ENCODE measurements around the gene TMEM129.

TMEM129 gene

DNA sequence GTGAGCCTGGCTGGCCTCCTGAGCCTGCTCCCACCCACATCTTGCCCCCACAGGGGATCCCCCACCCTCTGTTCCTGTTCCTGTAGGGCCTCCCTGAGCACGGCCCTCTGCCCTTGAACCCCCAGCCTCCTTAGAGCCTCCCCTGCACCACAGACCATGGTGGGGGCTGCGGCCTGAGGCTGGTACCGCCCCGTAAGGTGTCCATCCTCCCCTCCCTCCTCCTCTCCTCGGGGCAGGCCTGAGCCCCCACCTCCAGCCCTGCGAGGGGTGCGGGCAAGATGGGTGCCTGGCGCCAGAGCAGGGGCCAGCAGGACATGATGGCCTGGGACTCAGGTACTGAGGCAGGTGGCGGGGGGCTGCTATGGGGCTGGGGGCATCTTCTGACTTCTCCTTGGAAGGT, 43.5 kb upstream of the TMEM129 start:
- TF ChIP-seq POLR2A (IDR thresholded peaks at IDR 0.05; ENCODE audit: low read depth, low read length), result no peak
- no peak for TF ChIP-seq POLR2AphosphoS5 (IDR thresholded peaks at IDR 0.05; ENCODE audit: low read depth, low read length)
- no peak for TF ChIP-seq TAF1 (IDR thresholded peaks at IDR 0.05; ENCODE audit: borderline replicate concordance, low read depth, low read length)
- DNase-seq (ENCODE audit: insufficient read length) (no peak), FAIRE-seq (no peak)

DNA sequence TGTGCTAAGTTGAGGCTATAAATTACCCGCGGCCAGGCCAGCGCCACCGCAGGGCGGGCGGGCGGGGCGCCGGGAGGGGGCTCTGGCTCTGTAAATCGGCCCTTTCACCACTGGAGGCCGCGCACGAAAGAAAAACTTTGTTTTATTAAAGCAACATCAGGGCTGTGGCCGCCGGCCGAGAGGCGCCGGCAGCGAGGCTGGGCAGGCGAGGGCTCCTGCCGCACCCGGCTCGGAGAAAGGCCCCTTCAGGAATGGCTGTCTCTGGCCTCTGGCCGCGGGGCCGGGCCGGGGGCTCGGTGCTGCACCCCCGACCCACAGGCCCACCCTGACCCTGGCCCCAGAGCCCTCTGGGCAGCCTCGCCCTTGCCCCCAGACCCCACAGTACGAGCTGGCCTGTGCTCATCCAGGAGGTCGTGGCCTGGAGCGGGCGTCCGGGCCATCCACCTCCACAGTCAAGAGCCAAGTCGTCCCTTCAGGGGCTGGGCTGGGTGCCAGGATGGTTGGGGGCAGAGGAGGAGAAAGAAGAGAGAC, 42.5 kb upstream of the TMEM129 start:
- TF ChIP-seq TAF1 (IDR thresholded peaks at IDR 0.05; ENCODE audit: borderline replicate concordance, low read depth, low read length) (no peak), POLR2A (IDR thresholded peaks at IDR 0.05; ENCODE audit: low read depth, low read length) (no peak), POLR2AphosphoS5 (IDR thresholded peaks at IDR 0.05; ENCODE audit: low read depth, low read length) (no peak)
- no peak for DNase-seq (ENCODE audit: insufficient read length)
- FAIRE-seq, result no peak

GRCh38 chr4:1763070-1763549, 42.0 kb upstream of the TMEM129 start:
- FAIRE-seq (no peak), DNase-seq (ENCODE audit: insufficient read length) (no peak)
- TF ChIP-seq POLR2AphosphoS5 (IDR thresholded peaks at IDR 0.05; ENCODE audit: low read depth, low read length), result no peak
- TF ChIP-seq TAF1 (IDR thresholded peaks at IDR 0.05; ENCODE audit: borderline replicate concordance, low read depth, low read length), result no peak
- TF ChIP-seq POLR2A (IDR thresholded peaks at IDR 0.05; ENCODE audit: low read depth, low read length), result no peak

- DNase-seq (ENCODE audit: insufficient read length) (no peak), FAIRE-seq (no peak)
- TF ChIP-seq POLR2A (IDR thresholded peaks at IDR 0.05; ENCODE audit: low read depth, low read length) (no peak), POLR2AphosphoS5 (IDR thresholded peaks at IDR 0.05; ENCODE audit: low read depth, low read length) (no peak), TAF1 (IDR thresholded peaks at IDR 0.05; ENCODE audit: borderline replicate concordance, low read depth, low read length) (no peak)
Measured at GRCh38 chr4:1762264-1763010, 41.3 kb upstream of the TMEM129 start.

- TF ChIP-seq POLR2AphosphoS5 (IDR thresholded peaks at IDR 0.05; ENCODE audit: low read depth, low read length) (no peak), POLR2A (IDR thresholded peaks at IDR 0.05; ENCODE audit: low read depth, low read length) (no peak), TAF1 (IDR thresholded peaks at IDR 0.05; ENCODE audit: borderline replicate concordance, low read depth, low read length) (no peak)
- DNase-seq (ENCODE audit: insufficient read length) (no peak), FAIRE-seq (no peak)
Measured at GRCh38 chr4:1761130-1761689, 40.1 kb upstream of the TMEM129 start.

DNA sequence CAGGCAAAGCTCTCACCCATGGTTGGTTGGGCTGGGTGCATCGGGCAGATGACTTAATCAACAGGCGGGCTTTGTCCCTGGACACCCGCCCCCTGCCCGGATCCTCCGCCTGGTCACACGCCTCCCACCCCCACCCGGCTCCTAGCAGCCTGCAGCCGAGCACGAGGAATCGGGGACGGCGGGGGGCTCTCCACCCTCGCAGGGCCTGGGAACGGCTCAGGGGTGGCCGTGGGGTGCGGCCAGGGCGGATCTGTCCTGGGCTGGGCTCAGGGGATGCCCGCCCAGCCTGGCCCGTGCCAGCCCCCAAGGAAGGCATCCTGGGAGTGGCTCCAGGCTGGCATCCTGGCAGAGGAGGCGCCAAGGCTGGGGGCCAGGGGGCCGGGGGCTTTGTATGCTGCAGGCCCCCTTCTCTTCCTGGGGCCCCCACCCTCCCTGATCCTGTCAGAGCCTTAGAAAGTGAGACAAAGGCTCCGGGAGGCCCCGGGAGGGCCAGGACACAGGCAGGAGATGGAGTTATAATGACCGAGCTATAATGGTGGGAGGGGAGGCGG, 39.5 kb upstream of the TMEM129 start:
- FAIRE-seq, result no peak
- no peak for DNase-seq (ENCODE audit: insufficient read length)
- TF ChIP-seq TAF1 (IDR thresholded peaks at IDR 0.05; ENCODE audit: borderline replicate concordance, low read depth, low read length) (no peak), POLR2AphosphoS5 (IDR thresholded peaks at IDR 0.05; ENCODE audit: low read depth, low read length) (no peak), POLR2A (IDR thresholded peaks at IDR 0.05; ENCODE audit: low read depth, low read length) (no peak)

- FAIRE-seq (no peak), DNase-seq (ENCODE audit: insufficient read length) (no peak)
- TF ChIP-seq POLR2AphosphoS5 (IDR thresholded peaks at IDR 0.05; ENCODE audit: low read depth, low read length) (no peak), TAF1 (IDR thresholded peaks at IDR 0.05; ENCODE audit: borderline replicate concordance, low read depth, low read length) (no peak), POLR2A (IDR thresholded peaks at IDR 0.05; ENCODE audit: low read depth, low read length) (no peak)
Measured at GRCh38 chr4:1759818-1760223, 38.7 kb upstream of the TMEM129 start.

DNA sequence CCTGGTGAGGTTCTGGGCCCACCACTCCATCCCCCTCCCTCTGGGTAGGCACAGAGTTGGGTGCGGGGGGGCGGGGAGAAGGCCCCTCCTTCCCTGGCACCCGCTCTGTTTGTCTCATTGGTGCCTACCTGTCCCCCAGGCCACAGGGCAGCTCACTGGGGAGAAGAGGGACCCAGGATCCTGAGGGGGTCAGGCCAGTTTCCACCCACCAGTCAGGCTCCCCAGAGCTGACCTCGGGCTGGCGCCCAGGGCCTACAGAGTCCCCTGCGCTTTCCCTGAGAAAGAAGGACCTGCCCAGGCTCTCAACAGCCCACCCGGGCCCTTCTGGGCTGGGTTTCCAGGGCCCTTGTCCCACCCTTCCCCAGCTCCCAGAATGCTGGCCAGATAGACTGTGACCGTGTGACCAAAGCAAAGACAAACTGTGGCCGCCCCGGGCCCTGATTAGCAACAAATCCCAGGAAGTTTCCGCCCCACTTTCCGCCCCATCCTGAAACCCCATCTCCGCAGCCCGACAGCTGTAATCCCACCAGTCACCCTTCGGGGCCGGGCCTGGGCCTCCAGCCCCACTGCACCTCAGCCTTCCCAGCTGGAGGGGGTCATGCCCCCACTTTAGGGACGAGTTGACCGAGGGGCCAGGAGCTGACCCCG, 38.2 kb upstream of the TMEM129 start:
- FAIRE-seq (no peak), DNase-seq (ENCODE audit: insufficient read length) (no peak)
- TF ChIP-seq POLR2AphosphoS5 (IDR thresholded peaks at IDR 0.05; ENCODE audit: low read depth, low read length) (no peak), TAF1 (IDR thresholded peaks at IDR 0.05; ENCODE audit: borderline replicate concordance, low read depth, low read length) (no peak), POLR2A (IDR thresholded peaks at IDR 0.05; ENCODE audit: low read depth, low read length) (no peak)

DNA sequence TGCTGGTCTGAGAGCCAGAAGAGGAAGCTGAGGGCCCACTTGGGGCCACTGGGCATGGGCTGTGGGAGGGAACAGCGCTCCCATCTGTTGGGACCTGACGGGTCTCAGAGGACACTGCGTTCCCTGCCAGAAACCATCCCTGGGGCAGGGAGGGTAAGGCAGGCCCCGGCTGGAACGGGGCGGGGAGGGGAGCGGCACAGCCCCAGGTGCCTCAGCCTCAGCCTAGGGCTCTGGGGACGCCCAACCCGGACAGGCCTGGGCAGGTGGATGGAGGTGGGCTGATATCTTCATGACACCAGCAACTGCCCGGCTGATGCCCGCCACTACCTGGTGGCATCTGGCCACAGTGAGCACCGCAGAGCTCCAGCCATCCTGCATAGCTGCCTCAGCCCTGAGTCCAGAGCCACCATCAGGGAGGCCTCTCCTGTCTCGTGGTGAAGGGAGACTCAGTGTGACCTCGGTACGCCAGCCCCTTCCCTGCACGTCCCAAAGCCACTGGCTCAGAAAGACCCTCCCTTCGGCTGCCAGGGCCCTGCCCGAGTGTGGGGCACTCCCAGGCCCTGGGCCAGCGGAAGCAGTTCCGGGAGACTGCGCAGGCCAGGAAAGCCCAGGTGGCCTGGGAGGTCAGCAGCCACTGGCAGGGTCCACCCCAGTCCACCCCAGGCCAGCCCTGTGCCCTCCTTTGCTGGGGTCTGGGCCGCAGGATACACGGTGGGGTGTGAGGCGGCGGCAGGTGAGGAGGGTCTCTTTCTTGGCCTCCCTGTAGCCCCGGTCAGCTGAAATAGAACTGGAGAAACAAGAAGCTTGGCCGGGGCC, 37.4 kb upstream of the TMEM129 start:
- FAIRE-seq (no peak), DNase-seq (ENCODE audit: insufficient read length) (no peak)
- TF ChIP-seq POLR2AphosphoS5 (IDR thresholded peaks at IDR 0.05; ENCODE audit: low read depth, low read length), result no peak
- no peak for TF ChIP-seq POLR2A (IDR thresholded peaks at IDR 0.05; ENCODE audit: low read depth, low read length)
- TF ChIP-seq TAF1 (IDR thresholded peaks at IDR 0.05; ENCODE audit: borderline replicate concordance, low read depth, low read length), result no peak

DNA sequence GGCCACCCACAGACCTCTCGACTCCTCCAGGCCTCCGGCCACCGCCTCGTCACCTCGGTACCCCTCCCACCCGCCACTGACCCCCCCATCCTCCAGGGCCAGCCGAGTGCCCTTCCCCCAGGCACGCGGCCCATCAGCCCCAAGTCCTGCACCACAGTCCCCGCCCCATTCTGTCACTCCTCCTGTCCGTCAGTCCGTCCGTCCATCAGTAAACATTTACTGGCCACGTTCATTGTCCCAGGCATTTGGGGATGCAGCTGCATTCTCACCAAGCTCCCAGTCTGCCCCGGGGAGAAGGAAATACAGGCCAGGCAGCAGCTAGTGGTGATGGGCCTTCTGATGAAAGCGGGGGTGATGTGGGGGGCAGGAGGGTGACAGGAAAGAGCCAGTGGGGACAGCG, 36.7 kb upstream of the TMEM129 start:
- no peak for DNase-seq (ENCODE audit: insufficient read length)
- TF ChIP-seq POLR2AphosphoS5 (IDR thresholded peaks at IDR 0.05; ENCODE audit: low read depth, low read length), result no peak
- TF ChIP-seq POLR2A (IDR thresholded peaks at IDR 0.05; ENCODE audit: low read depth, low read length), result no peak
- TF ChIP-seq TAF1 (IDR thresholded peaks at IDR 0.05; ENCODE audit: borderline replicate concordance, low read depth, low read length), result no peak

More for the DNA sequence above, 36.7 kb upstream of the TMEM129 start:
- no peak for FAIRE-seq

Data from GM12892 (cell line).